Brain microvascular endothelial cell (primary cell): ENCODE results near the gene MBOAT7.

ENCODE experiments used
- DNase-seq: peaks from one replicate; pipeline ENCODE4 v3.0.0-alpha.2; 2020
- H3K27ac ChIP-seq: fragments of 250-450 bp; sonication (Bioruptor Pico); 2 replicates; pipeline ENCODE4 v1.5.1; 2020; ENCODE audit warnings: mild to moderate bottlenecking, moderate library complexity
- H3K27me3 ChIP-seq: fragments of 250-450 bp; sonication (Bioruptor Pico); replicated peaks from 2 replicates; pipeline ENCODE4 v1.5.1; 2020; ENCODE audit warnings: mild to moderate bottlenecking
- H3K36me3 ChIP-seq: fragments of 250-450 bp; sonication (Bioruptor Pico); replicated peaks from 2 replicates; pipeline ENCODE4 v1.5.1; 2020; ENCODE audit warnings: mild to moderate bottlenecking
- H3K4me3 ChIP-seq: 2 replicates; pipeline ENCODE4 v1.5.1; 2011; ENCODE audit warnings: low read depth, mild to moderate bottlenecking, control low read depth, low read length, moderate library complexity
- in situ Hi-C: cut with HindIII; loops from 2 replicates; pipeline ENCODE4 v1.10.0; 2017; ENCODE audit warnings: low sequenced_read_pairs, low pct_ligation_motif_present
- TF ChIP-seq, protein P1 (sequence below): IDR thresholded peaks from 2 replicates; pipeline ENCODE4 v1.5.1; 2011; ENCODE audit warnings: low read depth, mild to moderate bottlenecking, moderate library complexity, low read length, control low read depth, inconsistent platforms; ENCODE audit errors: missing control alignments

Gene MBOAT7

DNA sequence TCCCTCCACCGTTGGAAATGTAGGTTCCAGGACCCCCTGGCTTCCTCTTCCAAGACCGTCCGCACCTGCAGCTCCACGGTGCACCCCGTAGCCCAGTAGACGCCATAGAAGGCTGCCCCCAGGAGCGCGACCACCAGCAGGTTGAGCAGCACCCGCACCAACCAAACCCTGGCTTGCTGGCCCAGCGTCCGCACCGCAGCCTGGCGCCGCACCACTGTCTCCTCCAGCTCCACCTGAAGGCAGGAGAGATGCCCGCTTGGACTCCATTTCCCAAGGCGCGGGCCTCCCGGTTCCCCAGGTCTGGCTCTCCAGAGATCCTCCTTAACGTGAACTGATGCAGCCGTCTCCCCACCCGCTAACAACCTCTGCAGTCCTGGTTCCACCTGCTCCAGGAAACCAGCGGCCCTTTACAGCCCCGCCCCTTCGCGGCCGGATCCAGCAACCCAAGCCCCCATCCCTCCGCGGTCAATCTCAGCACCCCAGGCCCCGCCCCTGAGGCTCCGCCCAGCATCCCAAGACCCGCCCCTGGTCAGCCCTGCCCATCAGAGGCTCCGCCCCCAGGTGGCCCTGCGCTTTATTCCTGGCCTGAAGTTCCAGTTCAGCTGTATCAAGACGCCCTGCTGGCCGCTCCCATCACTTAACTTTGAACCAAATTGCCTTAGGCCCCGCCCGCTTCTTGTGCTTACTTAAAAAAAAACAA is 24.9 kb downstream of the MBOAT7 start:
- in situ Hi-C loops, result no loop called here
- TF ChIP-seq, protein P1, sequence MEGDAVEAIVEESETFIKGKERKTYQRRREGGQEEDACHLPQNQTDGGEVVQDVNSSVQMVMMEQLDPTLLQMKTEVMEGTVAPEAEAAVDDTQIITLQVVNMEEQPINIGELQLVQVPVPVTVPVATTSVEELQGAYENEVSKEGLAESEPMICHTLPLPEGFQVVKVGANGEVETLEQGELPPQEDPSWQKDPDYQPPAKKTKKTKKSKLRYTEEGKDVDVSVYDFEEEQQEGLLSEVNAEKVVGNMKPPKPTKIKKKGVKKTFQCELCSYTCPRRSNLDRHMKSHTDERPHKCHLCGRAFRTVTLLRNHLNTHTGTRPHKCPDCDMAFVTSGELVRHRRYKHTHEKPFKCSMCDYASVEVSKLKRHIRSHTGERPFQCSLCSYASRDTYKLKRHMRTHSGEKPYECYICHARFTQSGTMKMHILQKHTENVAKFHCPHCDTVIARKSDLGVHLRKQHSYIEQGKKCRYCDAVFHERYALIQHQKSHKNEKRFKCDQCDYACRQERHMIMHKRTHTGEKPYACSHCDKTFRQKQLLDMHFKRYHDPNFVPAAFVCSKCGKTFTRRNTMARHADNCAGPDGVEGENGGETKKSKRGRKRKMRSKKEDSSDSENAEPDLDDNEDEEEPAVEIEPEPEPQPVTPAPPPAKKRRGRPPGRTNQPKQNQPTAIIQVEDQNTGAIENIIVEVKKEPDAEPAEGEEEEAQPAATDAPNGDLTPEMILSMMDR, result no peak
- Histone ChIP-seq H3K4me3 (no peak overlapping the region), H3K27ac (no peak overlapping the region), H3K36me3 (no peaks in the 10 kb centered on the region), H3K27me3 (no peaks in the 10 kb centered on the region)
- DNase-seq, result no peak

DNA sequence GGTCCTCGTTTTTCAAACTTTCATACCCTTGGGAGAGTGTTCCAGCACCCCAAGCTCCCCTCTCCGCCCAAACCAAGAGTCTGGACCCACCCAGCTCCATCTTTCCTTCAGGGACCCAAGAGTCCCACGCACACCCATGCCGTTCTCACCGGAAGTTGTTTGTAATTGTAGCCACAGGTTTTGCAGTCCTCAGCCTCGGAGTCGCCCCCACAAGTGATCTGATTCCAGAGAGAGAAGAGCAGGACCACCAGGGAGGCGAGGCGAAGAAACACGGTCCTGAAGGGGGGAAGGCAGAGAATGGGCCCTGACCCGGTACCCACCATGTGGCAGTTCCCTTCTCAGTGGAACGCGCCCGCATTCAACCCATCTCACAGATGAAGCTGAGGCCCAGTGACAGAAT is 26.5 kb downstream of the MBOAT7 start:
- DNase-seq, result no peak
- Histone ChIP-seq H3K36me3 (no peaks in the 10 kb centered on the region), H3K27ac (no peak overlapping the region), H3K4me3 (no peak overlapping the region), H3K27me3 (no peaks in the 10 kb centered on the region)
- in situ Hi-C loops, result no loop called here
- TF ChIP-seq, protein P1, result no peak

- DNase-seq, result peak; percentile 51
- in situ Hi-C loops, result no loop called here
- TF ChIP-seq, protein P1, result no peak
- Histone ChIP-seq H3K27me3 (no peaks in the 10 kb centered on the region), H3K4me3 (peak overlapping the region; percentile 43), H3K27ac (no peak overlapping the region), H3K36me3 (peaks cover 3% of the 10 kb centered on the region)
Measured at GRCh38 chr19:54162241-54162805, 27.1 kb downstream of the MBOAT7 start.

- no peaks in the 10 kb centered on the region for H3K27me3 ChIP-seq
- no peak for DNase-seq
- H3K36me3 ChIP-seq, result peaks cover 18% of the 10 kb centered on the region
- in situ Hi-C loops, result no loop called here
- peak overlapping the region; percentile 71 for H3K4me3 ChIP-seq
- TF ChIP-seq, protein P1, result no peak
- H3K27ac ChIP-seq, result peak overlapping the region; percentile 81
Measured at GRCh38 chr19:54160854-54161253, 28.5 kb downstream of the MBOAT7 start.

GRCh38 chr19:54160182-54160811 is 29.1 kb downstream of the MBOAT7 start:
- Histone ChIP-seq H3K36me3 (peaks cover 22% of the 10 kb centered on the region), H3K27ac (peak overlapping the region; percentile 81), H3K27me3 (no peaks in the 10 kb centered on the region), H3K4me3 (peak overlapping the region; percentile 71)
- TF ChIP-seq, protein P1, result no peak
- no peak for DNase-seq
- in situ Hi-C loops, result no loop called here
